Measurements from ENCODE around the gene TSPAN9.

Gene TSPAN9

GRCh38 chr12:3206536-3207072, 129.4 kb downstream of the TSPAN9 start:
- Histone ChIP-seq H3K9me2 (replicated peaks; ENCODE audit: control insufficient read depth, low read length) (no peaks in the 10 kb centered on the region), H3K27ac (ENCODE audit: low read depth, low read length) (no peak overlapping the region), H3K4me3 (ENCODE audit: low read length) (no peak overlapping the region), H3K27me3 (ENCODE audit: control insufficient read depth, low read length) (peaks cover 14% of the 10 kb centered on the region), H3F3A (ENCODE audit: control insufficient read depth, insufficient read depth) (no peaks in the 10 kb centered on the region), H3K4me1 (ENCODE audit: control insufficient read depth, low read length) (no peaks in the 10 kb centered on the region), H3K79me2 (ENCODE audit: control insufficient read depth, low read length) (no peaks in the 10 kb centered on the region), H3K9me3 (ENCODE audit: control insufficient read depth, insufficient read depth, low read length) (no peaks in the 10 kb centered on the region), H3K4me2 (ENCODE audit: low read length) (no peak overlapping the region), H4K20me1 (ENCODE audit: control insufficient read depth, insufficient read depth, low read depth, low read length) (no peaks in the 10 kb centered on the region), H3K36me3 (ENCODE audit: control insufficient read depth, low read length) (no peaks in the 10 kb centered on the region)
- TF ChIP-seq EZH2phosphoT487 (IDR thresholded peaks at IDR 0.05; ENCODE audit: borderline replicate concordance, low read length), result no peak
- TF ChIP-seq CTCF (IDR thresholded peaks at IDR 0.05; ENCODE audit: low read depth, low read length, poor library complexity, severe bottlenecking), result no peak

DNA sequence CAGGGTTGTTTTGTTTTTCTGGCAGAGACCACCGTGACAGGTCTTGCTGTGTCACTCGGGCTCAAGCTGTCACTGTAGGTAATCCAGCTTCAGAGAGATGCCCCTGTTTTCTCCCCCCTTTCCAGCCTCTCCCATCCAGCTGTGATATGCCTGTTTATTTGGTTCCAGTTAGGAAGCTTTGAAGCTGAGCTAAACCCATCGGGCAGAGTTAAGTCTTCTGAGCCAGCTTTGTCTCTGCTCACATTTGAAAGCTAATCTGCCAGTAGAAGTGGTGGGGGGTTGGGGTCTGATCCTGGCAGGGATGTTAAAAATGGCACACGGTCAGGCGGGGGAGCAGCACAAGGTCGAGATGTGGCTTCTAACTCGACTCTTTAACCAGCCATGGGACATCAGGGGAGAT, 130.0 kb downstream of the TSPAN9 start:
- no peaks in the 10 kb centered on the region for H4K20me1 ChIP-seq (ENCODE audit: control insufficient read depth, insufficient read depth, low read depth, low read length)
- no peaks in the 10 kb centered on the region for H3K9me2 ChIP-seq (replicated peaks; ENCODE audit: control insufficient read depth, low read length)
- H3K79me2 ChIP-seq (ENCODE audit: control insufficient read depth, low read length), result no peaks in the 10 kb centered on the region
- H3K4me2 ChIP-seq (ENCODE audit: low read length), result no peak overlapping the region
- peaks cover 10% of the 10 kb centered on the region for H3K27me3 ChIP-seq (ENCODE audit: control insufficient read depth, low read length)
- no peak overlapping the region for H3K27ac ChIP-seq (ENCODE audit: low read depth, low read length)
- no peak for TF ChIP-seq EZH2phosphoT487 (IDR thresholded peaks at IDR 0.05; ENCODE audit: borderline replicate concordance, low read length)
- TF ChIP-seq CTCF (IDR thresholded peaks at IDR 0.05; ENCODE audit: low read depth, low read length, poor library complexity, severe bottlenecking), result no peak
- no peak overlapping the region for H3K4me3 ChIP-seq (ENCODE audit: low read length)
- no peaks in the 10 kb centered on the region for H3F3A ChIP-seq (ENCODE audit: control insufficient read depth, insufficient read depth)
- no peaks in the 10 kb centered on the region for H3K4me1 ChIP-seq (ENCODE audit: control insufficient read depth, low read length)
- H3K9me3 ChIP-seq (ENCODE audit: control insufficient read depth, insufficient read depth, low read length), result no peaks in the 10 kb centered on the region
- no peaks in the 10 kb centered on the region for H3K36me3 ChIP-seq (ENCODE audit: control insufficient read depth, low read length)

DNA sequence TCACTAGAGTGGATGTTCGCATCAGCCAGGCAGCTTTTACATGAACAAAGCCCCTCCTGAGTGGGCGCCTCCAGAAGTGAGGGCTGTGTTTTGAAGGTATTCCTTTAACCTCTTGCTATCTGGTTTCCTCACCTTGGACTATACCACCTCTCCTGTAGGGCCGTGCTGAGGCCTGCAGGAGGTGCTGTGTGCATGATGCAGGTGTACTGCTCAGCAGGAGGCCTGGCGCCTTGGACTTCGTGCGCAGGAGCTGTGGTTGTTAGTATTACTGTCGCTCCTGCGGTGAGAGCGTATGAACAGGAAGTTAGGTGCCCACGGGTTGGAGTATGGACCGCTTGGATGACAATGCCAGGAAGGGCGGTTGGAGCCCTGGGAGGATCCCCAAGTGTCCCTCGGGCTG, 130.7 kb downstream of the TSPAN9 start:
- Histone ChIP-seq H3K4me3 (ENCODE audit: low read length) (no peak overlapping the region), H3K9me3 (ENCODE audit: control insufficient read depth, insufficient read depth, low read length) (no peaks in the 10 kb centered on the region), H3K9me2 (replicated peaks; ENCODE audit: control insufficient read depth, low read length) (no peaks in the 10 kb centered on the region), H3K79me2 (ENCODE audit: control insufficient read depth, low read length) (no peaks in the 10 kb centered on the region), H3K36me3 (ENCODE audit: control insufficient read depth, low read length) (no peaks in the 10 kb centered on the region), H3K27ac (ENCODE audit: low read depth, low read length) (no peak overlapping the region), H3F3A (ENCODE audit: control insufficient read depth, insufficient read depth) (no peaks in the 10 kb centered on the region), H4K20me1 (ENCODE audit: control insufficient read depth, insufficient read depth, low read depth, low read length) (no peaks in the 10 kb centered on the region), H3K4me2 (ENCODE audit: low read length) (no peak overlapping the region), H3K4me1 (ENCODE audit: control insufficient read depth, low read length) (no peaks in the 10 kb centered on the region), H3K27me3 (ENCODE audit: control insufficient read depth, low read length) (peaks cover 4% of the 10 kb centered on the region; the same call in 1 of the 2 replicates)
- TF ChIP-seq EZH2phosphoT487 (IDR thresholded peaks at IDR 0.05; ENCODE audit: borderline replicate concordance, low read length), result no peak
- TF ChIP-seq CTCF (IDR thresholded peaks at IDR 0.05; ENCODE audit: low read depth, low read length, poor library complexity, severe bottlenecking), result peak; percentile 49

Measured in DOHH2 (cell line).